Gastrocnemius medialis (tissue), 4 donors: ENCODE measurements around the gene MPZL3. TPM values are rescaled to one million over a fixed set of nuclear protein-coding genes. Genes with fewer than 3 reads are reported as not detected.

ENCODE experiments used
- ATAC-seq, 2 donors: fragments of 150-250 bp; one replicate each; pipeline ENCODE4 v1.9.1; 2016
- DNase-seq, 2 donors: peaks; one replicate each; pipeline ENCODE4 v3.0.0-alpha.2; 2019
- H3K27ac ChIP-seq, 4 donors: fragments of 200-600 bp; sonication (generic); 1 replicate in 1 of 4; 2 replicates in 3 of 4; pipeline ENCODE4 v1.5.1; 2016 to 2018; ENCODE audit warnings: mild to moderate bottlenecking in 2 of 4, moderate library complexity in 1 of 4
- H3K27me3 ChIP-seq, 3 donors: fragments of 200-600 bp; sonication (generic) in 2 of 3; 1 replicate in 1 of 3; 2 replicates in 2 of 3; pipeline versions ENCODE4 v1.5.1 to v1.6.0; 2016 to 2019; ENCODE audit warnings: mild to moderate bottlenecking in 1 of 3, moderate library complexity in 1 of 3
- H3K36me3 ChIP-seq, 2 donors: fragments of 200-600 bp; sonication (generic) in 1 of 2; one replicate each; pipeline ENCODE4 v1.5.1; 2017 to 2018
- H3K4me1 ChIP-seq, 2 donors: fragments of 200-600 bp; sonication (generic) in 1 of 2; one replicate each; pipeline ENCODE4 v1.5.1; 2016 to 2017; ENCODE audit warnings: mild to moderate bottlenecking in 2 of 2
- H3K4me3 ChIP-seq, 4 donors: fragments of 200-600 bp; sonication (generic) in 3 of 4; 1 replicate in 1 of 4; 2 replicates in 3 of 4; pipeline ENCODE4 v1.5.1; 2016 to 2019; ENCODE audit warnings: mild to moderate bottlenecking in 2 of 4
- H3K9me3 ChIP-seq, 3 donors: fragments of 200-600 bp; sonication (generic) in 2 of 3; 1 replicate in 1 of 3; 2 replicates in 2 of 3; pipeline ENCODE4 v1.5.1; 2016 to 2019
- CTCF ChIP-seq, 5 experiments: fragments of 450-650 bp in 3 of 5; fragments of 200-600 bp in 2 of 5; sonication (generic) in 2 of 5; IDR thresholded peaks in 4 of 5; conservative IDR thresholded peaks in 1 of 5; 1 replicate in 4 of 5; 2 replicates in 1 of 5; pipeline ENCODE4 v1.5.1; 2016 to 2019; ENCODE audit warnings: antibody characterized with exemption in 5 of 5, mild to moderate bottlenecking in 3 of 5, moderate library complexity in 3 of 5
- POLR2A ChIP-seq, 2 donors: fragments of 450-650 bp; IDR thresholded peaks; one replicate each; pipeline ENCODE4 v1.6.1; 2017; ENCODE audit warnings: antibody characterized with exemption in 2 of 2, mild to moderate bottlenecking in 2 of 2, moderate library complexity in 2 of 2
- in situ Hi-C, 4 donors: fragments of 200-750 bp; cut with MboI; loops; one replicate each; pipeline versions ENCODE4 v1.15.0 to v1.8.0; 2017; ENCODE audit warnings: low sequenced_read_pairs in 4 of 4
- intact Hi-C: fragments of 100-400 bp; cut with DNase I; formaldehyde crosslinking; loops from one replicate; pipeline ENCODE4 v1.15.1; 2023; ENCODE audit warnings: low total_unique reads
- total RNA-seq, 4 donors: library from RNA; depleted of rRNA; stranded (reverse); fragments of >200 nt; gene quantifications; one replicate each; pipeline versions ENCODE4 v1.1.0 to v1.2.3, GENCODE V29; 2016

The MPZL3 gene
- total RNA-seq, 4 donors from 2014 or later: 0.10 to 2.1 (median 0.19) TPM

GRCh38 chr11:118294053-118294452 lies 41.9 kb upstream of the MPZL3 start:
- ATAC-seq (no peak), DNase-seq (no peak)
- intact Hi-C loops (loop anchor here (10.0 kb wide), 1 partner anchor 191 kb away; no protein-coding TSS in a partner anchor), in situ Hi-C loops (loop anchor here in 1 of 4 donors (10.0 kb wide), 1 partner anchor 89 kb away; no protein-coding TSS in a partner anchor)
- no peaks in the 10 kb centered on the region for H3K36me3 ChIP-seq
- no peaks in the 10 kb centered on the region for H3K4me1 ChIP-seq
- H3K27ac ChIP-seq: no peak overlapping the region
- no peaks in the 10 kb centered on the region for H3K9me3 ChIP-seq
- no peak for TF ChIP-seq CTCF (IDR thresholded peaks at IDR 0.05 in 4 of 5, conservative IDR thresholded peaks at IDR 0.05 in 1 of 5)
- TF ChIP-seq POLR2A (IDR thresholded peaks at IDR 0.05): no peak
- H3K27me3 ChIP-seq: no peaks in the 10 kb centered on the region
- H3K4me3 ChIP-seq: no peak overlapping the region

- in situ Hi-C loops (loop anchor here in 1 of 4 donors (10.0 kb wide), 1 partner anchor 87 kb away; no protein-coding TSS in a partner anchor), intact Hi-C loops (loop anchor here (1.0 to 10.0 kb wide), 2 partner anchors 93 to 193 kb away; no protein-coding TSS in a partner anchor)
- no peak for DNase-seq
- H3K9me3 ChIP-seq: no peaks in the 10 kb centered on the region
- H3K4me3 ChIP-seq: no peak overlapping the region
- no peak for TF ChIP-seq POLR2A (IDR thresholded peaks at IDR 0.05)
- TF ChIP-seq CTCF (IDR thresholded peaks at IDR 0.05 in 4 of 5, conservative IDR thresholded peaks at IDR 0.05 in 1 of 5): no peak
- no peaks in the 10 kb centered on the region for H3K4me1 ChIP-seq
- no peaks in the 10 kb centered on the region for H3K27me3 ChIP-seq
- no peaks in the 10 kb centered on the region for H3K36me3 ChIP-seq
- no peak overlapping the region for H3K27ac ChIP-seq
- ATAC-seq: no peak
Observed at GRCh38 chr11:118291477-118292135, 39.4 kb upstream of the MPZL3 start.

- in situ Hi-C loops (loop anchor here in 1 of 4 donors (10.0 kb wide), 1 partner anchor 86 kb away; no protein-coding TSS in a partner anchor), intact Hi-C loops (loop anchor here (1.0 to 10.0 kb wide), 2 partner anchors 93 to 194 kb away; no protein-coding TSS in a partner anchor)
- Histone ChIP-seq H3K27me3 (no peaks in the 10 kb centered on the region), H3K4me3 (no peak overlapping the region), H3K4me1 (no peaks in the 10 kb centered on the region), H3K9me3 (no peaks in the 10 kb centered on the region), H3K27ac (no peak overlapping the region), H3K36me3 (no peaks in the 10 kb centered on the region)
- peak in 1 of 5 experiments; percentile 16 for TF ChIP-seq CTCF (IDR thresholded peaks at IDR 0.05 in 4 of 5, conservative IDR thresholded peaks at IDR 0.05 in 1 of 5)
- TF ChIP-seq POLR2A (IDR thresholded peaks at IDR 0.05): no peak
- no peak for DNase-seq
- ATAC-seq: no peak
Observed at GRCh38 chr11:118290923-118291322, 38.8 kb upstream of the MPZL3 start.

GRCh38 chr11:118289401-118289800 lies 37.2 kb upstream of the MPZL3 start:
- no peak overlapping the region for H3K27ac ChIP-seq
- in situ Hi-C loops: no loop called here
- H3K27me3 ChIP-seq: no peaks in the 10 kb centered on the region
- H3K9me3 ChIP-seq: no peaks in the 10 kb centered on the region
- H3K4me1 ChIP-seq: no peaks in the 10 kb centered on the region
- no peak for ATAC-seq
- no peaks in the 10 kb centered on the region for H3K36me3 ChIP-seq
- intact Hi-C loops: no loop called here
- H3K4me3 ChIP-seq: no peak overlapping the region
- no peak for TF ChIP-seq CTCF (IDR thresholded peaks at IDR 0.05 in 4 of 5, conservative IDR thresholded peaks at IDR 0.05 in 1 of 5)
- TF ChIP-seq POLR2A (IDR thresholded peaks at IDR 0.05): no peak
- no peak for DNase-seq
